NCI-H1092 (cell line): ENCODE measurements around the gene ADAMTS2.
"Not testable (repeated sequence)": the region's sequence is repeated elsewhere in the genome, so short reads cannot be mapped to it uniquely, and the experiment has no call there.

ENCODE experiments used
- DNase-seq: peaks from one replicate; lab custom pipeline; 2025; lab: John Stamatoyannopoulos, UW

The ADAMTS2 gene

GRCh38 chr5:179325296-179326031 is 19.8 kb downstream of the ADAMTS2 start:
- DNase-seq, result no peak

GRCh38 chr5:179324760-179325295 is 20.4 kb downstream of the ADAMTS2 start:
- no peak for DNase-seq

- DNase-seq, result not testable (repeated sequence)
Measured at GRCh38 chr5:179324316-179324715, 20.9 kb downstream of the ADAMTS2 start.

DNA sequence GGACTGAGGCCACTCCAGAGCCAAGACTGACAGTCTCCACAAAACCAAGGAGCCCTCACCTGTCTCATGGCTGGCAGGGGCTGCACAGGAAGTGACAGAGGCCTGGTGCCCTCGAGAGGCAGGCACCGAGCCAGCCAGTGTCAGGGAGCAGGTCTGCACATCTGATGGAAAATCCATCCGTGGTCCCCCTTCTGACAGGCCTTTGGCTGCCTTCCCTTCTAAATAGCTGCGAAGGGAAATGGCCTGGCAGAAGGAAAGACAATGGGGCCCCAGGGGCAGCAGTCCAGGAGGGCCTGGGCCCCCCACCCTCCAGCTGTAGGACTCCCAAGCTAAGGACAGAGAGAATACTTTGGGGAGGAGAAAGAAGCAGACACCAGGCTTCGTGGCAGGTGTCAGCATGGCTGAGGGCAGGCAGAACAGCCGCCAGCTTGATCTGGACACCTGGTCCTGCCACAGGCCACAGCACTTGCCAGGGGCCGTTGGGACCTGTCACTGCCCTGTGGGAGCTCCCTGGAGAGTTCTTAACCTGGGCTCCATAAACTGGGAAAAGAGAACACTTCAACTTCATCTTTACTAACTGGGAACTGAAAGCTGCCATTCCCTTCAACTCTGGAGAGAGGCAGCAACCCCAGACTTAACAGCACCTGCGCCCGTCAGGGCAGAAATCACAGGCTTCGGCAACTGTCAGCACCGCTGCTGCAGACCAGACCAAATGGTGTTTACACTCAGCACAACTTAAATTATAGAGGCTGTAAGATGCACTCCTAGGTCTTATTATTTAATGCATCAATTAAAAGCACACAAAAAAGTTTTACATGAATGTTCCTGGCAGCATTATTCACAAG is 22.0 kb downstream of the ADAMTS2 start:
- DNase-seq, result peak; percentile 55

GRCh38 chr5:179322071-179323025 is 22.9 kb downstream of the ADAMTS2 start:
- DNase-seq, result no peak

DNA sequence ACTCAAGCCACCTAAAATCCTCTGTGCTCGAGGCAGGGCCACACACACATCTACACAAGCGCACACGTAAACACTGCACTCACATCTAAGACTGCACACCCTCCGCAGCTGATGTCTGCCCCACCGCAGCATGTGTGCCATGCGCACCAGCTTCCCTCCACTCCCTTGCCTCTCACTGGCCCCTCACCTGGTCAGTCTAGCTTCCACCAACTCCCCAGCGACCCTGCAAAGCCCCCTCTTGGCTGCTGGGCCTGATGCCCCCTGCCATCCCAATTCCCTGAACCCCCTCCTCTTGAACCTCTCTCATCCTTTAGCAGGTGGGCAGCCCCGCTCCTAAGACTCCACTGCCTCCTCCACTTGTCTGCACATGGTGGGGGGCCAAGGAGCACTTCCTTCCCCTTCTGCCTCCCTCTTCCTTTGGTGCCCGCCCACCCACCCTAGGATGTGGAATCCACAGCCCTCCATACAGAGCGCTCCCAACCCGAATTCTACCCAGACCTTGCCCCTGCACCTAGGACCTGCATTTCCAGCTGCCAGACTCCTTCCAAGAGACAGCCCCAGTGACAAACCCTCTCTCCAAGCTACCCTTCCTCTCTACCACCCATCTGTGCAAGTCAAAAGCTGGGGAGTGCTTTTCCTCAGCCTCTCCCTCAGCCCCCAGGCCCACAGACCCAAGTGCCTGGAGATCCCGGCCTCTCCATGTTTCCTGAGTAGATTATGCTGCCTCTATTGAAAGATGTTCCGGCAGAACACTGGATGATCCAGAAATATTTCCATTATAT is 23.9 kb downstream of the ADAMTS2 start:
- DNase-seq, result no peak

DNA sequence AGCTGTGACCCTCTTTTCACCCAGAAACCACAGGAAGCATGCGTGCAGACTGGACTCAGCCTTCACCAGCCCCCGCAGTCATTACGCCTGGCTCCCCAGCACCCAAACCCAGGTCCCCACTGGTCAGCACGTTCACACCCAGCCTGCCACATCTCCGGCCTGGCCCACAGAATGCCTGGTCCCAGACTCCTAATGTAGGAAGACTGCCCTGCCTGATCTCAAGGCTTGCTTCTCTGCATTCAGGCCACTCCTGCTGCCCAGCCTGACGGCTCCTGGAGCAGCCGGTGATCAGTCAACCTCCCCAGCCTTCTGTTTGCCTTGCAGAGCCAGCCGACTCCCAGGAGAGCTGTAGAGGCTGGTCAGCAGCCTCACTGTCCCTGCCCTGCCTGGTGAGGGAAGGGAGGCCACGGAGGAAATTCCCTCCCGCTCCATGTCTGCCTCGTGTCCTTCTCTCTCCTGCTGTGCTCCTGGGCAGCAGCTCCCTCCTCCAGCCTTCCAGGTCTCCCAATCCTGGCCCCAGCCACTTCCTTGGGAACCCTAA is 25.4 kb downstream of the ADAMTS2 start:
- DNase-seq, result no peak

GRCh38 chr5:179319123-179319522 is 26.1 kb downstream of the ADAMTS2 start:
- DNase-seq, result no peak

- DNase-seq, result no peak
Measured at GRCh38 chr5:179318221-179318955, 26.9 kb downstream of the ADAMTS2 start.

DNA sequence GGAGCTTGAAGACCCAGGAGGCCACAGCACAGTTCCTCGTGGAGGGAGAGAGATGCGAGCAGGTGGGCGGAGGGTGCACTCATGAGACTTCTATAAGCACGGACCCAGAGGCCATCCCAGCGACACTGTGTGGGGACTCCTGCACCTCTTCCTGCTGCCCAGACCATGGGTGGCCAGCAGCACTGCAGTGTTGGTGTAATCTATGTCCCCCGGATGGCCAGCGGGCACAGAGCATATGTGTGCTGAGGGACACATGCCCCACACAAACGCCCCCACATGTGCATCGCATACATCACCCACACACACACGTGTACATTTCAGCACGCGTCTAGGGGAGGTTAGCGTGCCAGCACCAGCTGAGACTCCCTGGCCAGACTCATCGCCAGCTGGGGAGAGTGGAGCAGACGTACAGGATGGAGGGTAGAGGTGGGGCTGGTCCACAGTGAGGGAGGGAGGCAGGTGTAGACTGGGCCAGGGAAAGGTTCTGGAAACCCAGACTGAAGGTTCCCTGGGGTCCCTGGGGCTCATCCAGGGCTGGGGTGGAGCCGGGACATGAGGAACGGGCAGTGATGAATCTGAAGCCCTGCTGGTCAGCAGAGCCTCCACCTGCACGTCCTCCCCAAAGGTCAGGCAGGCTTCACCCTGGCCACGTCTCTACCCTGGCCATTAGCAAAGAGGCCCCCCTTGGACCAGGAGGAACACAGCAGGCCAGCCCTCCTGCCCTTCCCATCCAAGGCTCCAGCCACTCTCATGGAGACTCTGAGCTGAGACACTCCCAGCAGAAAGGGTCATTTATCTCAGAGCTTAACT is 27.6 kb downstream of the ADAMTS2 start:
- DNase-seq, result no peak

GRCh38 chr5:179316982-179317381 is 28.3 kb downstream of the ADAMTS2 start:
- no peak for DNase-seq

DNA sequence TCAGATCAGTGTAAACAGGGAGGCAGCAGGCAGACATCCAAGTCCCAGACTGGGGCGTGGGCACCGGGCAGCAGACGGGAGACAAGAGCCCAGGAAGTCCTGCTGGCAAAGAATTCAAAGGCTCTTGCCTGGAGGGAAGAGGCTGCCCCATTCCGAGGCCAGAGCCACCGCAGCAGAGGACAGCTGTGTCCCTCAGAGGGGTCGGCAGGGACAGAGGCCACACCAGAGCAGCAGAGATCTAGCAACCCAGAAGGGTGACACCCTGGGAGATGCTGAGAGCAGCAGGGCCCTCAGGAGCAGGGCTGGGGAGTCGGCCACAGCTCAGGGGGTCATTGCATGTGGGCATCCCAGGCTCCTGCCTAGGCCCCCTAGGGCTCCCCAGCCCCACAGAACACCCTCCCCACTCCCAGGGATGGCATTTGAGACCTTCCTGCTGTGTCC is 29.1 kb downstream of the ADAMTS2 start:
- no peak for DNase-seq

DNA sequence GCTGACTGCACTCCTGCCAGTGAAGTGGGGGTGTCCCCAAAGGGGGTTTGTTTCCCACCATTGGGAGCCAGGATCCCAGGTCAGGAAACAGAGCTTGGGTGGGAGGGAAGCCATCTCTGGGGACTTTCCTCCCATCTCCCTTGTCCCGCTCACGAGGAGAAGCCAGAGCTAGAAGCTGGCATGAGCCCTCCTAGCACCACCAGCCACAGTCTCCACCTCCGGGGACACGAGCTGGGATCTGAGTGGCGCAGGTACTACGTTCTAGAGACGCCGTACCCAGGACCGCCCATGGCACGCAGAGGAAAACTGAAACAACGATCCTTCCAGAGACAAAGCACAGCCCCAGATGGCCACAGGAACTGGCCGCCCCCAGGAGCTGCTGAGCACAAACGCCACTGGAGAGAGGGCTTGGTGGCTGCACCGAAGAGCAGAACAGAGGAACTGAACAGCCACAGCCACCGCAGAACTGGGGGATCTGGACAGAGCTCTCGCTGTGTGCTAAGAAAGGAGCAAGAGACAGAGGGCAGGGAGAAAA is 29.8 kb downstream of the ADAMTS2 start:
- DNase-seq, result no peak

- no peak for DNase-seq
Measured at GRCh38 chr5:179314606-179315355, 30.5 kb downstream of the ADAMTS2 start.

- peak; percentile 61 for DNase-seq
Measured at GRCh38 chr5:179313849-179314521, 31.3 kb downstream of the ADAMTS2 start.

- DNase-seq, result no peak
Measured at GRCh38 chr5:179312557-179313235, 32.6 kb downstream of the ADAMTS2 start.

GRCh38 chr5:179311581-179311980 is 33.7 kb downstream of the ADAMTS2 start:
- DNase-seq, result no peak
